HCT116 (cell line): ENCODE data around the gene IL18R1. TPM values are rescaled to one million over a fixed set of nuclear protein-coding genes. Genes with fewer than 3 reads are reported as not detected.

Source experiments
- ATAC-seq: fragments of 200-7000 bp; cut with Tn5 transposase; 2 replicates; pipeline ENCODE4 v1.9.1; 2020; ENCODE audit warnings: mild to moderate bottlenecking, moderate library complexity
- BruUV-seq: library from RNA; stranded (reverse); fragments of 400-500 nt; replicated peaks from 2 replicates; lab custom pipeline; 2021; lab: Mats Ljungman, UMichigan
- CTCF ChIA-PET: fragments of 300-600 bp; sonication (Branson Sonifier 250); formaldehyde crosslinking; loops from one replicate; lab custom pipeline; 2021; ENCODE audit warnings: antibody characterized with exemption; lab: Charles Lee
- POLR2A ChIA-PET: fragments of 300-600, 350-600 bp; sonication (Branson Sonifier 250); formaldehyde crosslinking; loops from one replicate; lab custom pipeline; 2021; ENCODE audit warnings: antibody characterized with exemption; lab: Charles Lee
- RAD21 ChIA-PET, 2 experiments: fragments of 300-600 bp; sonication (Branson Sonifier 250); formaldehyde crosslinking; loops; one replicate each; lab custom pipeline; 2023; ENCODE audit warnings: low total read pairs in 2 of 2; ENCODE audit not compliant: uncharacterized antibody in 2 of 2, unreplicated experiment in 2 of 2, low non-redundant PET in 1 of 2; lab: Charles Lee
- DNase-seq: peaks from one replicate; pipeline ENCODE4 v3.0.0-alpha.2; 2010; ENCODE audit warnings: low read depth, low spot score
- H2AFZ ChIP-seq: fragments of 200-600 bp; shearing (Covaris generic), sonication (generic); 2 replicates; pipeline ENCODE4 v1.6.1; 2017; ENCODE audit warnings: low read depth, mixed run types, mixed read lengths, antibody characterized with exemption, low read length; ENCODE audit not compliant: poor library complexity, severe bottlenecking
- H3K27ac ChIP-seq: 2 replicates; pipeline ENCODE4 v1.5.1; 2012; ENCODE audit warnings: low read depth, low read length
- H3K27me3 ChIP-seq: fragments of 200-600 bp; sonication (generic); 2 replicates; pipeline ENCODE4 v1.6.1; 2016; ENCODE audit warnings: mixed run types, low read length, mixed read lengths; ENCODE audit not compliant: insufficient read depth
- H3K36me3 ChIP-seq, 2 experiments: fragments of 200-500 bp in 1 of 2; fragments of 200-600 bp in 1 of 2; sonication (Bioruptor generic) in 1 of 2; sonication (generic) in 1 of 2; 2 replicates each; pipeline versions ENCODE4 v1.5.1 to v1.6.1; 2014 to 2016; ENCODE audit warnings: low read length in 2 of 2, inconsistent platforms in 1 of 2, mixed read lengths in 1 of 2, mixed run types in 1 of 2; ENCODE audit not compliant: insufficient read depth in 2 of 2, control insufficient read depth in 1 of 2
- H3K4me1 ChIP-seq, 2 experiments: fragments of 200-600 bp in 1 of 2; sonication (generic) in 1 of 2; 2 replicates each; pipeline versions ENCODE4 v1.5.1 to v1.6.1; 2012 to 2017; ENCODE audit warnings: low read length in 2 of 2, inconsistent platforms in 1 of 2, mild to moderate bottlenecking in 1 of 2, mixed read lengths in 1 of 2, mixed run types in 1 of 2, moderate library complexity in 1 of 2; ENCODE audit not compliant: insufficient read depth in 2 of 2, control insufficient read depth in 1 of 2
- H3K4me2 ChIP-seq: fragments of 200-600 bp; sonication (generic); 2 replicates; pipeline ENCODE4 v1.6.1; 2017; ENCODE audit warnings: mixed run types, low read length, mixed read lengths
- H3K4me3 ChIP-seq, 2 experiments: fragments of 200-600 bp in 1 of 2; sonication (generic) in 1 of 2; replicated peaks in 1 of 2; 2 replicates each; pipeline ENCODE4 v1.5.1; 2011 to 2016; ENCODE audit warnings: low read length in 2 of 2, control low read depth in 1 of 2, low read depth in 1 of 2, mild to moderate bottlenecking in 1 of 2, mixed read lengths in 1 of 2, mixed run types in 1 of 2
- H3K79me2 ChIP-seq: fragments of 200-600 bp; sonication (generic); 2 replicates; pipeline ENCODE4 v1.6.1; 2017; ENCODE audit warnings: mild to moderate bottlenecking, mixed run types, low read length, moderate library complexity, mixed read lengths; ENCODE audit not compliant: insufficient read depth
- H3K9ac ChIP-seq: fragments of 200-600 bp; sonication (generic); 2 replicates; pipeline ENCODE4 v1.6.1; 2016; ENCODE audit warnings: low read length, mixed read lengths
- H3K9me2 ChIP-seq: fragments of 200-600 bp; sonication (generic), shearing (Covaris generic); 2 replicates; pipeline ENCODE4 v1.6.1; 2017; ENCODE audit warnings: mixed run types, mild to moderate bottlenecking, moderate library complexity; ENCODE audit not compliant: insufficient read depth
- H3K9me3 ChIP-seq, 2 experiments: fragments of 200-500 bp in 1 of 2; fragments of 200-600 bp in 1 of 2; sonication (Bioruptor generic) in 1 of 2; sonication (generic) in 1 of 2; 2 replicates each; pipeline ENCODE4 v1.6.1; 2014 to 2017; ENCODE audit warnings: low read length in 2 of 2, mixed read lengths in 2 of 2, inconsistent platforms in 1 of 2, low read depth in 1 of 2, mild to moderate bottlenecking in 1 of 2, mixed run types in 1 of 2, moderate library complexity in 1 of 2; ENCODE audit not compliant: control insufficient read depth in 1 of 2, insufficient read depth in 1 of 2
- H4K20me1 ChIP-seq: fragments of 200-600 bp; sonication (generic), shearing (Covaris generic); 2 replicates; pipeline ENCODE4 v1.6.1; 2017; ENCODE audit warnings: mixed run types, mild to moderate bottlenecking, moderate library complexity; ENCODE audit not compliant: insufficient read depth
- CBX3 ChIP-seq: IDR thresholded peaks from 2 replicates; pipeline ENCODE4 v1.6.1; 2012; ENCODE audit warnings: low read depth
- CEBPB ChIP-seq: IDR thresholded peaks from 2 replicates; pipeline ENCODE4 v1.6.1; 2012; ENCODE audit warnings: low read depth
- CTCF ChIP-seq, 3 experiments: fragments of 200-600 bp in 1 of 3; sonication (generic) in 1 of 3; IDR thresholded peaks in 2 of 3; conservative IDR thresholded peaks in 1 of 3; 2 replicates each; pipeline ENCODE4 v1.5.1; 2012 to 2017; ENCODE audit warnings: low read depth in 2 of 3, low read length in 2 of 3, antibody characterized with exemption in 1 of 3, borderline replicate concordance in 1 of 3, control low read depth in 1 of 3, mild to moderate bottlenecking in 1 of 3, mixed read lengths in 1 of 3, mixed run types in 1 of 3, moderate library complexity in 1 of 3; ENCODE audit not compliant: insufficient read depth in 1 of 3
- EGR1 ChIP-seq: IDR thresholded peaks from 2 replicates; pipeline ENCODE4 v1.6.1; 2012; ENCODE audit warnings: low read depth
- ELF1 ChIP-seq: IDR thresholded peaks from 2 replicates; pipeline ENCODE4 v1.6.1; 2012; ENCODE audit warnings: low read depth, borderline replicate concordance
- EZH2 ChIP-seq: fragments of 200-600 bp; sonication (generic); IDR thresholded peaks from 2 replicates; pipeline ENCODE4 v1.6.1; 2017; ENCODE audit warnings: antibody characterized with exemption, mixed run types
- FOSL1 ChIP-seq: IDR thresholded peaks from 2 replicates; pipeline ENCODE4 v1.6.1; 2012; ENCODE audit warnings: low read depth
- JUND ChIP-seq: IDR thresholded peaks from 2 replicates; pipeline ENCODE4 v1.6.1; 2012
- MAX ChIP-seq: IDR thresholded peaks from 2 replicates; pipeline ENCODE4 v1.6.1; 2012
- POLR2A ChIP-seq: IDR thresholded peaks from 2 replicates; pipeline ENCODE4 v1.7.0; 2011; ENCODE audit warnings: borderline replicate concordance; ENCODE audit not compliant: insufficient read depth, insufficient read length; ENCODE audit errors: extremely low read depth
- POLR2AphosphoS5 ChIP-seq: IDR thresholded peaks from 2 replicates; pipeline ENCODE4 v1.6.1; 2011; ENCODE audit warnings: mild to moderate bottlenecking, low read depth, low read length, moderate library complexity
- RAD21 ChIP-seq: IDR thresholded peaks from 2 replicates; pipeline ENCODE4 v1.6.1; 2012; ENCODE audit warnings: low read depth, mild to moderate bottlenecking
- SIN3A ChIP-seq: IDR thresholded peaks from 2 replicates; pipeline ENCODE4 v1.6.1; 2012; ENCODE audit warnings: low read depth
- YY1 ChIP-seq: IDR thresholded peaks from 2 replicates; pipeline ENCODE4 v1.6.1; 2011; ENCODE audit warnings: low read length, low read depth, moderate library complexity, mild to moderate bottlenecking; ENCODE audit not compliant: insufficient replicate concordance; ENCODE audit errors: extremely low read depth
- ZBTB33 ChIP-seq: IDR thresholded peaks from 2 replicates; pipeline ENCODE4 v1.6.1; 2011; ENCODE audit warnings: mild to moderate bottlenecking, low read length, moderate library complexity; ENCODE audit not compliant: insufficient replicate concordance; ENCODE audit errors: extremely low read depth
- ZFX ChIP-seq: fragments of 450-650 bp; IDR thresholded peaks from 2 replicates; pipeline ENCODE4 v1.6.1; 2017
- ZNF274 ChIP-seq: fragments of 200-500 bp; sonication (Bioruptor generic); IDR thresholded peaks from 2 replicates; pipeline ENCODE4 v1.6.1; 2014; ENCODE audit warnings: mild to moderate bottlenecking, low read depth, low read length, inconsistent platforms
- intact Hi-C: fragments of 100-400 bp; cut with micrococcal nuclease; formaldehyde crosslinking; loops from 2 replicates; pipeline ENCODE4 v1.10.0; 2022
- total RNA-seq: library from RNA; stranded (reverse); gene quantifications from one replicate; pipeline ENCODE4 v1.2.1, GENCODE V29; 2021; ENCODE audit not compliant: unreplicated experiment
- TF ChIP-seq, protein P1 (sequence below): IDR thresholded peaks from 2 replicates; pipeline ENCODE4 v1.6.1; 2012; ENCODE audit warnings: low read depth

Gene IL18R1
- total RNA-seq, 1 experiment from 2014 or later, result 1.5 TPM

GRCh38 chr2:102318437-102318836 lies 37.2 kb upstream of the IL18R1 start:
- ATAC-seq, result peak; percentile 58
- Histone ChIP-seq H3K27me3 (no peaks in the 10 kb centered on the region), H3K27ac (no peak overlapping the region), H3K79me2 (no peaks in the 10 kb centered on the region), H3K36me3 (no peaks in the 10 kb centered on the region), H3K9ac (no peak overlapping the region), H3K4me2 (no peak overlapping the region), H3K4me1 (no peaks in the 10 kb centered on the region)
- POLR2A ChIA-PET, result no interaction called here
- BruUV-seq, result no TSS peak
- DNase-seq, result no peak
- TF ChIP-seq ZBTB33, result no peak
- no peak for TF ChIP-seq POLR2A
- TF ChIP-seq CEBPB, result no peak
- TF ChIP-seq CBX3, result no peak
- TF ChIP-seq ELF1, result no peak
- TF ChIP-seq POLR2AphosphoS5, result no peak
- no peak for TF ChIP-seq MAX
- no peak for TF ChIP-seq EZH2
- TF ChIP-seq JUND, result no peak
- TF ChIP-seq RAD21, result no peak
- no peak for TF ChIP-seq SIN3A
- TF ChIP-seq YY1, result no peak
- TF ChIP-seq CTCF (IDR thresholded peaks at IDR 0.05 in 2 of 3, conservative IDR thresholded peaks at IDR 0.05 in 1 of 3; ENCODE audit: borderline replicate concordance in 1 of 3, insufficient read depth in 1 of 3, low read depth in 2 of 3, low read length in 2 of 3), result no peak
- TF ChIP-seq EGR1, result no peak
- no peak for TF ChIP-seq ZFX
- TF ChIP-seq ZNF274, result no peak
- TF ChIP-seq, protein P1, sequence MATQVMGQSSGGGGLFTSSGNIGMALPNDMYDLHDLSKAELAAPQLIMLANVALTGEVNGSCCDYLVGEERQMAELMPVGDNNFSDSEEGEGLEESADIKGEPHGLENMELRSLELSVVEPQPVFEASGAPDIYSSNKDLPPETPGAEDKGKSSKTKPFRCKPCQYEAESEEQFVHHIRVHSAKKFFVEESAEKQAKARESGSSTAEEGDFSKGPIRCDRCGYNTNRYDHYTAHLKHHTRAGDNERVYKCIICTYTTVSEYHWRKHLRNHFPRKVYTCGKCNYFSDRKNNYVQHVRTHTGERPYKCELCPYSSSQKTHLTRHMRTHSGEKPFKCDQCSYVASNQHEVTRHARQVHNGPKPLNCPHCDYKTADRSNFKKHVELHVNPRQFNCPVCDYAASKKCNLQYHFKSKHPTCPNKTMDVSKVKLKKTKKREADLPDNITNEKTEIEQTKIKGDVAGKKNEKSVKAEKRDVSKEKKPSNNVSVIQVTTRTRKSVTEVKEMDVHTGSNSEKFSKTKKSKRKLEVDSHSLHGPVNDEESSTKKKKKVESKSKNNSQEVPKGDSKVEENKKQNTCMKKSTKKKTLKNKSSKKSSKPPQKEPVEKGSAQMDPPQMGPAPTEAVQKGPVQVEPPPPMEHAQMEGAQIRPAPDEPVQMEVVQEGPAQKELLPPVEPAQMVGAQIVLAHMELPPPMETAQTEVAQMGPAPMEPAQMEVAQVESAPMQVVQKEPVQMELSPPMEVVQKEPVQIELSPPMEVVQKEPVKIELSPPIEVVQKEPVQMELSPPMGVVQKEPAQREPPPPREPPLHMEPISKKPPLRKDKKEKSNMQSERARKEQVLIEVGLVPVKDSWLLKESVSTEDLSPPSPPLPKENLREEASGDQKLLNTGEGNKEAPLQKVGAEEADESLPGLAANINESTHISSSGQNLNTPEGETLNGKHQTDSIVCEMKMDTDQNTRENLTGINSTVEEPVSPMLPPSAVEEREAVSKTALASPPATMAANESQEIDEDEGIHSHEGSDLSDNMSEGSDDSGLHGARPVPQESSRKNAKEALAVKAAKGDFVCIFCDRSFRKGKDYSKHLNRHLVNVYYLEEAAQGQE, result no peak
- TF ChIP-seq FOSL1, result no peak
- TF ChIP-seq, all 23 proteins: peak for 0
- RAD21 ChIA-PET, result no interaction called here
- CTCF ChIA-PET, result no interaction called here
- intact Hi-C loops, result no loop called here
- Histone ChIP-seq H3K9me2 (no peaks in the 10 kb centered on the region), H2AFZ (no peak overlapping the region), H4K20me1 (no peaks in the 10 kb centered on the region), H3K4me3 (no peak overlapping the region), H3K9me3 (no peaks in the 10 kb centered on the region)
